T-helper 9 cell (primary cell): ENCODE measurements around the gene EPOP.
A peak's percentile ranks its signal among the peaks of the same experiment; 100 is the strongest.
"Not testable (repeated sequence)": the region's sequence is repeated elsewhere in the genome, so short reads cannot be mapped to it uniquely, and the experiment has no call there.

Source experiments
- DNase-seq: peaks from one replicate; pipeline ENCODE4 v3.0.0-alpha.2; 2020

Gene EPOP

DNA sequence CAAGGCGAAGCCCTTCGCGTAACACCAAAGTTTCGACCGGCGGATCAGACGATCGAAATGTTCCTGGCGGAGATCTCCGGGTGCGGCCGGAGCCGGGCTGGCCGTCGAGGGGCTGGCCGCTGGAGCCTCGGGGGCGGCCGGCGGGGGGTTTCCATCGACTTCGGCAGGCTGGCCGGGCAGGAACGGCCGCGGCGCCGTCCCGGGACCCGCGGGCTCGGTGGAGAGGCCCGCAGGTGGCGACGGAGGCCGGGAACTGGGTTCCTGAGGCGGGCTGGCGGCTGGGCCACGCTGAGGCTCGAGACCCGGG is 1.1 kb downstream of the EPOP start:
- no peak for DNase-seq

DNA sequence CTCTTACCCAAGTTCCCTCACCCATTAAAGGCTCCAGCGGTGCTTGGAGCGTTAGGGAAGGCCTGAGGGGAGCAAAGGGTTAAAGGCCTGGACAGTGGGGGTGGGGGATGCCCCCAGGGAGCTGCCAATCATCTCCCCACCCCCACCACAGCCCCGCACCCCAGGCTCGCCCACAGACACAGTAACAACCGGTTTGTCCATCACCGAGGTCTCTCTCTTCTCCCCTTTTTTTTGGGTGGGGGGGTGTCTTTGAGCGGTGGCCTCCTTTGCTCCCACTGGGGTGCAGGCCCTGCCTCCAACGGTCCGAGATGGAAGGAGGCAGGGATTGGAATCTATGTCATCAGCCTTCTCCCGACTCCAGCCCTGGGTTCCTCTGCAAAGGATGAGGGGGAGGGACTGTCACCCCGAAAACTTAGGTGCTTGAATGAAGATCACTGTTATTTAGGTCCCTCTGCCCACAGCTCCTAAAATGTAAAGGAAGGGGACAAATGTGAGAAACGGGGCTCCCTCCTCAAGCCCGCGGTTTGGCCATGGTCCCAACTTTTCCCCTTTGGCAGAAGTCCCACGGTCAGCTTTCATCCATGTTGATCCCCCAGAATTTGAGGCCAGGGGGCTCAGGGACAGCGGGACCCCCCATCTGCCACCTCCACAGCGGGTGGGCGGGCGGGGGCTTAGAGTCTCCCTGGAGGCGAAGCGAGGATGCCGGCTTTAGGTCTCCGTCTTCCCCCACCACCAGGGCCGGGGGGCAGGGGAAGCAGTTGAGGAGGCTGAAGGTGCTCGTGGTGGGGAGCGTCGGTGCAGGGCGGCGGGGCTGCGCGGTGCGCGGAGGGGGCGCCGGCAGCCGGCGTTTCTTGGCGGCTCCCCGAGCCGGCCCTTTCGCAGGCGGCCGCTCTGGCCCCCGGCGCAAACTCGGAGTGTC is 1.7 kb downstream of the EPOP start:
- no peak for DNase-seq

DNA sequence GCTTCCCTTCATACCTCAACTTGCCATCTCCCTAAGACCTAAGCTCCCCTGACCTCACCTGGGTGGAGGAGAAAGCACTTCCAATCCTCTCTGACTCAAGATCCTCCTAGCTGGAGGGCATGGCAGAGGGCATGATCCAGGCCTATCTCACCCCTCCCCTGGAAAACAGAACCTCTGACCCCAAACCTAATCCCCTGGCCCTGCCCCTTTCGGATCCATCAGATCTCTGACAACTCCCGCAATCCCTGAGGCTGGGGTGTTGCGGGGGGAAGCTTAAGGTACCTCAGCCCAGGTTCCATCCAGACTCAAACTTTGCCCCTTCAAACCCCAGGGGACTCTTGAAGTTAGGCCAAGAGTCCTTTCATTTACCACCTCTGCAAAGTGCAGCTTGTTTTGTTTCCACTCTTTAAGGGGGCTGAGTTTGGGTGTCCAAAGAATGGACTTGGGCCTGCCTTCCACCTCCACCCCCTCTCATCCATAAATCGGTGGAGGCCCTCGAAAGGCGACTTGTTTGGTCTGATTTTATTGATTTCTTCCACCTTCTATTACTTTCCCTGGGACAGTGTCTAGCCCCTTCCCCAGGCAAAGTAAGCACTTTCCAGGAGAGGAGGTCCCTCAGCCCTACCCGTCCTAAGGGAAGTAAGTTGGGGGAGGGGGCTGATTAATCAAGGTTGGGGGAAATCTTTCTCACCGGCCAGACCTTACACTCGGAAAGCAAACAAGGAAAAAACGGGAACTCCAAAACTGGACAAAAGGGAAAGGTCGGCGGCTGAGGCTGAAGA is 2.6 kb downstream of the EPOP start:
- DNase-seq = no peak

DNA sequence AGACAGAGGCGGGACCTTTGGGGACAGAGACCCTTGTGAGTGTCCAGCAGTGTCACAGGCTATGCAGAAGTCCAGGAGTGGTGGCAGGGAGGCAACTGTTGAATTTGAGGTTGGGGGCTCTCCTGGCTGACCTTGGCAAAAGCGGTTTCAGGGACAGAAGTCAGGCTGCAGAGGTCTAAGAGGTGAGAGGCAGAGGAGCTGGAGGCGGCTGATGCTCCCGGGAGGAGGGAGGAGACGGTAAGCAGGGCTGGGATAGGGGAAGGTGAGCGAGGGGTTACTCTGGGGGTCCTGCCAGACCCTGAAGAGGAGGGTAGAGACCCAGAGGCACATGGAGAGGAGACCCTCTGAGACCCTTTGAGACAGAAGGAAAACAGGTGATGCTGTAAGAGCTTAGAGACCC is 5.2 kb downstream of the EPOP start:
- DNase-seq = no peak

DNA sequence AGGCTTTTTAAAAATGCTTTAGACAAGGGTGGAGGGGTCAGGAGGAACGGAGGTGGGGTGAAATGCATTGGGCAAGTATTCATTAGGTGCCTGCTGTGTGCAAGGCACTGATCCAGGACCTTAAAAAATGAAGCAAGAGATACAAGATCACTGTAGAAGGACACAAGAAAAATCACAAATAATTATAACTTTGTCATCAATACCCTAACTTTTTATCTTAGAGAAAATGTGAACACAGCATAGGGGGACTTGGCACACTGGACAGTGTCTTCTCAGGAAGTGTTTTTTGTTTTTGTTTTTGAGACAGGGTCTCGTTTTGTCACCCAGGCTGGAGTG is 7.0 kb downstream of the EPOP start:
- DNase-seq = no peak

DNA sequence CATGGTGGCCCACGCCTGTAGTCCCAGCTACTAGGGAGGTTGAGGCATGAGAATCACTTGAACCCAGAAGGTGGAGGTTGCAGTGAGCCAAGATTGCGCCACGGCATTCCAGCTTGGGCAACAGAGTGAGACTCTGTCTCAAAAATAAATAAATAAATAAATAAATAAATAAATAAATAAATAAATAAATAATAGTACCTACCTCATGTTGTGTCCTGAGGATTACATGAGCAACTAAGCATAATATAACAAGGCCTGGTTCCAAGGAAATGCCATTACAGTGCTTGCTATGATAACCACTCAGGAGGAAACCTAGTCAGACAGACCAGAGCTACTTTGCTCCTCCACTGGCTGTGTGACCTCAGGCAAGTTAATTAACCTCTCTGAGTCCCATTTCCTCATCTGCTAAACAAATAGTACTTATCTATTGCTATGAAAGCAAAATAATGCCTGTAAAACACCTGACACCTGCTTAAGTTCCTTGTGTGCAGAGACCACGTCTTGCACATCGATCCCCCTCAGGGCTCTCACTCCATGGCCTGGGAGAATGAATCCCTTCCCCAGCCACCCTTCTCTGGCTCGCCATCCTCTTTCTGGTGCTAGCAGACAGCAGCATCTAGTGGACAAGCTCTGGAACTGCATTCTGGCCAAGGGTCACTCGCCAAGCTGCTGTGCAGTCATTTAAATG is 7.5 kb downstream of the EPOP start:
- peak; percentile 34 for DNase-seq

DNA sequence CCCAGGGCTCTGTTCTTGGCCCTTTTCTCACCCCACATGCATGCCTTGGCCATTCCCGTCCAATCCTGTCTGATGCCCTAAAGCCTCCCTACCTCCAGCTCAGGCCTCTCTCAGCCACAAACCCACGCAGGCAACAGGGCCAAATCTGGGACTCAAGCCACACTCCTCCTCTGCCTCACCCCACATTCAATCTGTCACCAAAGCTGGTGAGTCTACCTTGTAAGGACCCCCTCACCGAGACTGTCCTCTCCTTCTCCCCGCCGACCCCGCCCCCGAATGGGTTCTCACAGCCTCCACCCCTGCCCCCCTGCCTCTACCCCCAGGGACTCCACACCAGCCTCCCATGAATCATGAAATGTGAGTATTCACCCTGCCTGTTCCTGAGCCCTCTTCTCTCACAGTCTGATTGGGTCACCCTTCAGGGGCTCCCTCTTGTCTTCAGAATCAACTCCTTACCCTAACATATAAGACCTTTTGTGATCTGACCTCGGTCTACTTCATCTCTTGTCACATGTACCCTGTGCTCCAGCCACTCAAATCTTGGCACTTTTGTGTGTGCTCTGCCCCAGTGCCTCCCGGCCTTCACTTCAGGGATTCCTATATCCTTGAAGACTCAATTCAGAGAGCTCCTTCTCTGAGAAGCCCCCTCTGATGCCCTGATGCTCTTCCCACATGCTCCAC is 10.7 kb downstream of the EPOP start:
- no peak for DNase-seq

DNA sequence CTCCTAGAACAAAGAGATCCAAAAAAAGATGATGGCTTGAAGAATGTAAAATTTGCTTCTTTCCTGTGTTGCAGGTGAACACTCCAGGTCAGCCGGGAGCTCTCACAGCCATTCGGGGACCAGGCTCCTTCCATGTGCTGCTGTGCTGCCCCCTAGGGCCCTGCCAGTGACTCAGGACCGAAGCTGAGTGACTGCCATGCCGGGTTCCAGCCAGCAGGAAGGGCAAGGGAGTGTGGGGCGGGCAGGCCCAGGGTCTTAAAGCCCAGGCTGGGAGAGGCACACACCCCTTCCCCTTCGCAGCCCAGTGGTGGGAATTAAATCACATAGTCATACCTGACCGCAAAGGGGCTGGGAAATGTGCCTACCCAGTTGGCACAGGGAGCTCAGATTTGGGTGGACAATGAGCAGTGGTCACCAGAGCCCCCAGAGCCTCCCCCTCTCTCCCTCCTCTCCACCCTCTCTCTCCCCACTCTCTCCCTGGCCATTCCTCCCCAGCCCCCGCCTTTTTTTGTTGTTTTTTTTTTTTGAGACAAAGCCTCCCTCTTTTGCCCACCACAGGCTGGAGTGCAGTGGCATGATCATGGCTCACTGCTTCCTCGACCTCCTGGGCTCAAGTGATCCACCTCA is 11.5 kb downstream of the EPOP start:
- DNase-seq = no peak

DNA sequence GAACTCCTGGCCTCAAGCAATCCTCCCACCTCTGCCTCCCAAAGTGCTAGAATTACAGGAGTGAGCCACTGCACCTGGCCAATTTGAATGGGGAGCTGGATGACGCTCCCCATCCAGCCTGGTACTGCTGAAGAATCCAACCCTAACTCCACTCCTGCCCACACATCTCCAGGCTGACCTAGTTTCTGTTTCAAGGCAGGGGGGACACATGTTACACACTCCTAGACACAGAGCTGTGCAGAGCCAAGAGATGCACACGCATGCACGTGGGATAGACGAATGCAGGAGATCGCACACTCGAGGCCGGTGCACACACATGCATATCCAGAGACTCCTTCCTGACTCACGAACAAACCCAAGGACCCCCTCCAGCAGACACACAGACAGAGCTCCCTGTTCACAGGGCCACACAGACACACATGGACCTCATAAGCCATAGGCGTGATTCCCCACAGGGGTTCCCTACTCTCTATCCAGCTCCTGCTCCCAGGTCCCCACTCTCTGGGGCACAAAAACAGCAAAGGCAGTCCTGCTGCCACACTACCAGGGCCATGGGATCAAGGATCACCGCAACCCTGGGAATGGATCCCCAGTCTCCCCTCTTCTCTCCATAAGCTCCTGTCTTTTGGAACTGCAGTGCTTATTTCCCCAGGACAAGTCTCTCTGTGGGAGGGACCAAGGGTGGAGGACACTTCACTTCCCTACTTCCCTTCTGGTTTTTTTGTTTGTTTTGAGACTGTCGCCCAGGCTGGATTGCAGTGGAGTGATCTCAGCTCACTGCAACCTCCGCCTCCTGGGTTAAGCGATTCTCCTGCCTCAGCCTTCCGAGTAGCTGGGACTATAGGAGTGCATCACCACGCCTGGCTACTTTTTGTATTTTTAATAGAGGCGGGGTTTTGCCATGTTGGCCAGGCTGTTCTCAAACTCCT is 14.4 kb downstream of the EPOP start:
- DNase-seq = no peak

DNA sequence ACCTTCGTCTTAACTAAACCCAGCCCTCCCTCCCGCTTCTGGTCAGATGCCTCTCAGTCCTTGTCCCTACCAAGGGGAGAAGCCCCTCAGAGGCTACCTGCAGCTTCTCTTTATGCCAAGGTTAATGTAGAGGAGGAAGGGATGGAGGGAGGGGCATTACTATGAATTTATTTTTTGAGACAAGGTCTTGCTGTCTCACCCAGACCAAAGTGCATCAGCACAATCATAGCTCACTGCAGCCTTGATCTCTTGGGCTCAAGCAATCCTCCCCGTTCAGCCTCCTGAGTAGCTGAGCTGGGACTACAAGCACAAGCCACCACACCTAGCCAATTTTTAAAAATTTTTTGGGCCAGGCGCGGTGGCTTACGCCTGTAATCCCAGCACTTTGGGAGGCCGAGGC is 15.3 kb downstream of the EPOP start:
- DNase-seq = no peak

DNA sequence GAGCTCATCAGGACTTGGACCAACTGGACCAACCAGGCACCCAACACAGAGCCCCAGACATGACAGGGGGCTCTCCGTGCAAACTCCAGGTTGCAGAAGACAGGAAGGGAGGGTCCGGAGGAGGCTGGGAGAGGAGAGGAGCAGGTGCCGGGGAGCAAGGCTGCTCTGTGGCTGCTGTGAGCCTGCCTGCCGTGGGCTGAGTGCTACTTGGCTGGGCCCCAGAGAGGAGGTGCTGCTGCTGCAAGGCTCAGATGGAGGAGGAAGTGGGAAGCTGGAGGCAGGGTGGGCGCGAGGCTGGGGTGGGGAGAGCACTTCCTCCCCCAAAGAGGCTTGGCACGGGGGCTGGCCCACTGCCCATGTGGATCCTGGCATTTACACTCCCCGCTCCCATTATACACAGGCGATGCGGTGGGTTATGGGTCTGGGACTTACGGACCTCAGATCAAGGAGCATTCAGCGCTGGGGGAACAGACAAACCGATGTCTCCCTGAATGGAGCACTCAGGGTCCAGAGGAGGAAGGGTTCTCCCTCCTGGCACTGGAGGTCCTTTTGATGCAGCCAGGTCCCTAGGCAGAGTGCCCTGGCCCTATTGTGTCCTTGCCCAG is 15.9 kb downstream of the EPOP start:
- no peak for DNase-seq

DNA sequence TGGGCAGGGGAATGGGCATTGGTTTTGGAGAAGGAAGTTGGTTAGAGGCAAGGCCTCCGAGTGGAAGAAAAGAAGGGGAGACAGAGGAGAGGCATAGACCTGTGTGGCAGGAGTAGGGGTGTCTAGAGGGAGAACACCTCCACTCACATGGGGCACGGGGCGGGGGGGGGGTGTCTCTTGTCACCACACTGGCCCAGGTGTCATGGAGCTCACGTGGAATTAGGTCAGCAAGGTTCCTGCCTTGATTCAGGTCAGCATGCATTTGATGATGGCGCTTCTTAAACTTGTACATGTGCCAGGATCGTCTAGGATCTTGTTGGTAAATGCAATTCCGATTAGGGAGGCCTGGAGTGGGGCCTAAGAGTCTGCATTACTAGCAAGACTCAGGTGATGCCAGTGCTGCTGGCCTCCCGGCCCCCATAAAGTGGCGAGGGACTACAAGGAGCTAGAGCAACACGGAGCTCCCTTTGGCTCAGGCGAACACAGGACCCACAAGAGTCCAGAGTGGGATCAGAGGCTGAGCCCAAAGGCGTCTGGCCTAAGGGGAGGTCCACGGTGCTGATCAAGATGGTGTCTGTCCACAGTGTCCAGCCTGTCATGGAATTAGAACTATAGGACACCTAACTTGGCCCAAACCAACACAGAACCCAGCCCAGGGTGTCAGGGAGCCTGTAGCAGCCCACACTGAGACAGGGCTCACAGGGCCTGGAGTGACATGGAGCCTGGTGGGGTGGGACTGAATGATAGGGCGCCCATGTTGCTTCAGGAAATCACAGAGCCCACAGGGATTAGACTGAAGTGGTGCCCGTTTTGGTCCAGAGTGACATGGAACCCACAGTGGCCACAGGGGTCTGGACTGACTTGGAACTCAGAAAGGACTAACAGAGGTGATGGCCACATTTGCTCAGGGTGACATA is 16.7 kb downstream of the EPOP start:
- no peak for DNase-seq

DNA sequence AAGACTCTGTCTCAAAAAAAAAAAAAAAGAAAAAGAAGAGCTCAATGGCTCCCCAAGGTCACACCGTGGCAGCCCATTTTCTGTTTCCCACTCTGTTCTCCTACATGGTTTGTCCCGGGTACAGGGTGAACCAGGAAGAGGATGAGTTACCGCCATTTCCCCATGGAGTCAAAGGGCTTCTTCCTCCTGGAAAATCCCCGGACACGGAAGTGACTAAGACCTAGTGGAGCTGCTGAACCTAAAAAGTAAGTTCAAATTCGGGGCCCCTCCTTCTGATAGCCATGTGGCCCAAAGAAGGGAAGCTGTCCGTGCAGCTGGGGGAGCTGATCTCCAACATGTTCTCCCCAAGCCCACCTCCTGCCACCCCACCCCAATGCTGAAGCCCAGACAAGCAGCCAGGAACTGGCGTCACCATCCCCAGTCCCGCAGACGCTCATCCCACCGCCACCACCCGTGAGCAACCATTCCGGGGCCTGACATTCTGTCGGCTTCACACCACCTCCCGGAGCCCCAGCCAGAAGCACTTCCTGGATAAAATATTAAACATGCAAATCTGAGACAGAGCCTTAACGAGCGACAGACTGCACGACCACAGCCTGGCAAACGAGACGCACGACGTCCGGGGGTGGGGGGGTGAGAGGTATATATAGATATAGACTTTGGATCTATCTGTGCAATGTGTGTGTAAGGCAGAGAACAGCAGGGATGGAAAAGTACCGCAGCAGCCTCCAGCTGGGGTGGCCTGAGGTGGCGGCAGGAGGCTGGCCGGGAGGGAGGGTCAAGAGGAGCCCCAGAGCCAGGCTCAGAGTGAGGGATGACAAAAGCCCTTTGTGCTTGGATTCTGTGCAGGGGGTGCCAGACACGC is 17.6 kb downstream of the EPOP start:
- no peak for DNase-seq

DNA sequence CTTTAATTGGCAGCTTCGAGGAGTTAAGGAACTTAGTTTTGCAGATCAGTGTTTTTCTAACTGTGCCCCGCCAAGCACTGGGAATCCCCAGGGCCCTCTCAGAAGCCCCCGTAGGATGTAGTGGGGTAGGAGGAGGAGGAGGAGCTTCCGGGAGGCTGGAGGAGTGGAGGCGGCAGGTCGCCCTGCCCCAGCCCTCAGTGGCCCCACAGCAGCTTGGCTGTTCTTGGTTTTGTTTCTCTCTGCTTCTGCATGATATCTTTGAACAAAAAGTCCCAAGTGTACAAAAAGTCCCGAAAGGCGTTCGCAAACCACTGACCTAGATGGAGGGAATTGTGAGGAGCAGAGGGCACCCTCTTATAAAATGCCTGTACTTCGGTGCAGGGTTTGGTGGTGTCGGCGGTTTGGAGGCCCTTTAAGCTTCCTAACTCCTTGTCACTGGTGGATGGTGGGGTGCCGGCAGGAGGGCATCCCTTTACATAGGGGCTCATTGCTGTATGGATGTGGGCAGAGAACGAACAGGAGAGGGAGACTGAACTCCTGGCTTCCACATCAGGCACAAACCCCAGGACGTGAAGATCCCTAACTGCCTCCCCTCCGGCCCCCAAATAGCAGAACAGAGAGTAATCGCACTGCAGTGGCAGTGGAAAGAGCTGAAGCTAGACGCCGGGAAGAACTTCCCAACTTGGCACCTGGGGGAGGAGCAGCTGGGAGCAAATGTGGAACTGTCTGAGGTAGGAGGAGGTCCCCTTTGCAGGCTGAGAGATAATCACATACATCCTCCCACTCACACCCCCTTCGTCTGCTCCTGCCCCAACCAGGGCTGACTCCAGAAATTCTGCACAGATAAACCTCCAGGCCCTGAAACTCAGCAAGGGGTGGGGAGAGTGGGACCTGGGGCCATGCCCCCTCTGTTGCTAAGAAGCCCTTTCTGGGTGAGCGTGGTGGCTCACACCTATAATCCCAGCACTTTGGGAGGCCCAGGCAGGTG is 20.1 kb downstream of the EPOP start:
- DNase-seq = no peak

DNA sequence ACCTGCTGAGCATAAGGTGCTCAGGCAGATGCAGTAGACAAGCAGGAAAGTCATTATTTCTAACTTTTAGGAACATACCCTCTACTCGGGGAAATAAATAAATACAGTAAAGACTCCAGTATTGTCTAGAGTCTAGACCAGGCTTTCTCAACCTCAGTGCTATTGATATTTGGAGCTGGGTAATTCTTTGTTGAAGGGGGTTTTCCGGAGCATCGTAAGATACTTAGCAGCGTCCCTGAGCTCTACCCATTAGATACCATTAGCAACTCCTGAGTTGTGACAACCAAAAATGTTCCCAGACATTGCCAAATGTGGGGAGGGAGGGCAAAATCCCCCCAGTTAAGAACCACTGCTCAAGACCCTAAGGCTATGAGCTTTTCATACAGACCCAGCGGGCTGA is 21.1 kb downstream of the EPOP start:
- no peak for DNase-seq

DNA sequence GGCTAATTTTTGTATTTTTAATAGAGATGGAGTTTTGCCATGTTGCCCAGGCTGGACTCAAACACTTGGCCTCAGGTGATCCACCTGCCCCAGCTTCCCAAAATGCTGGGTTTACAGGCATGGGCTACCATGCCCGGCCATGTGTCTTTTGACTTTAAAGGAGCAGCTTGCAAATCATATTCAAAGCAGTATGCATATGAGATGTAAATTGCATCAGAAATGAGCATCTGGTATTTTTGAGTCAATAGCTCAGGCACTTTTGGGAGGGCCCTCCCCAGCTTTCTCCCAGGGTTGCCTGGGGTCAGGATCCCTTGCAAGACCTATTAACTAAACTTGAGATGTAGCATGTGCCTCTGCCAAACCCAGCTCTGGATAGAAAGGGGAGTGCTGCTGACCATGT is 21.5 kb downstream of the EPOP start:
- no peak for DNase-seq

DNA sequence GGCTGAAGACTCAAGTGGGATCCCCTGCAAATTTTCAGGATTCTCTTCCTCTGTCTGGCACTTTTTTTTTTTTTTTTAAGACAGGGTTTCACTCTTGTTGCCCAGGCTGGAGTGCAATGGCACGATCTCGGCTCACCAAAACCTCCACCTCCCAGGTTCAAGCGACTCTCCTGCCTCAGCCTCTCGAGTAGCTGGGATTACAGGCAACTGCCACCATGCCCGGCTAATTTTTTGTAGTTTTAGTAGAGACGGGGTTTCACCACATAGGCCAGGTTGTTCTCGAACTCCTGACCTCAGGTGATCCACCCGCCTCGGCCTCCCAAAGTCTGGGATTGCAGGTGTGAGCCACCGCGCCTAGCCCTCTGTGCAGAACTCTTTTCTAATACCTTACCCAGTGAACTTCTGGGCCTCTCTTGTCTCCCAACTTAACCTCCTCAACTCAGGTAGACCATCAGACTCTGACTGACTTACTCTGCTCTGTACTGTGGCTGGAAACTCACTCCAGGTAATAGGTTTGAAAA is 24.0 kb downstream of the EPOP start:
- DNase-seq = not testable (repeated sequence)
